Measurements from ENCODE around the gene EPM2AIP1. TPM values are rescaled to one million over a fixed set of nuclear protein-coding genes. Genes with fewer than 3 reads are reported as not detected.

EPM2AIP1 gene
- total and polyA plus RNA-seq, 9 of the 15 experiments (the other 6 are each of a cell fraction or from before 2014, with no cell fraction given): 6.7 to 44.8 (median 25.2) TPM

- TF ChIP-seq JUND (IDR thresholded peaks at IDR 0.05; ENCODE audit: borderline replicate concordance, low read depth, low read length) (no peak), JUND (tag; IDR thresholded peaks at IDR 0.05; ENCODE audit: borderline replicate concordance, low read depth, low read length) (no peak), CAMTA2 (CRISPR knock-in tag; conservative IDR thresholded peaks at IDR 0.05) (no peak), MEIS2 (IDR thresholded peaks at IDR 0.05; ENCODE audit: partially characterized antibody) (peak; percentile 42), TRIM24 (IDR thresholded peaks at IDR 0.05) (peak in 1 of 2 experiments; percentile 58; a peak in 1 of 4 replicates), CXXC5 (CRISPR knock-in tag; IDR thresholded peaks at IDR 0.05) (peak; percentile 32; the same call in 1 of the 2 replicates), ZNF584 (CRISPR knock-in tag; IDR thresholded peaks at IDR 0.05; ENCODE audit: low read depth) (peak; percentile 63; the same call in 1 of the 2 replicates), ZNF124 (CRISPR knock-in tag; IDR thresholded peaks at IDR 0.05) (no peak), PURB (CRISPR knock-in tag; IDR thresholded peaks at IDR 0.05; ENCODE audit: low read depth) (no peak), TFAM (CRISPR knock-in tag; conservative IDR thresholded peaks at IDR 0.05) (no peak)
Measured at GRCh38 chr3:37037352-37037751, 44.4 kb upstream of the EPM2AIP1 start (continued).

- peaks cover 3% of the 10 kb centered on the region for H3K9me3 ChIP-seq (replicated peaks; ENCODE audit: control insufficient read depth, insufficient read depth, low read depth, low read length)
- TF ChIP-seq YY1 (IDR thresholded peaks at IDR 0.05; ENCODE audit: borderline replicate concordance in 1 of 3, control insufficient read depth in 1 of 3, extremely low read depth in 1 of 3, insufficient read depth in 3 of 3, insufficient read length in 1 of 3, insufficient replicate concordance in 2 of 3, low read depth in 1 of 3, low read length in 2 of 3): no peak
- no peak for TF ChIP-seq ZKSCAN1 (IDR thresholded peaks at IDR 0.05; ENCODE audit: low read depth, low read length)
- no peak for TF ChIP-seq POLR2A (conservative IDR thresholded peaks at IDR 0.05)
- no peak for TF ChIP-seq ZNF764 (CRISPR knock-in tag; IDR thresholded peaks at IDR 0.05; ENCODE audit: low read depth)
- no peak for TF ChIP-seq FOXJ2 (tag; IDR thresholded peaks at IDR 0.05)
- no peak for TF ChIP-seq U2AF1 (optimal IDR thresholded peaks at IDR 0.05; ENCODE audit: low read depth, low read length)
- TF ChIP-seq ZNF165 (CRISPR knock-in tag; IDR thresholded peaks at IDR 0.05; ENCODE audit: borderline replicate concordance): no peak
- no peak for TF ChIP-seq ZNF140 (CRISPR knock-in tag; IDR thresholded peaks at IDR 0.05)
- TF ChIP-seq ZBTB2 (IDR thresholded peaks at IDR 0.05): no peak
- TF ChIP-seq SMARCE1 (IDR thresholded peaks at IDR 0.05): no peak
- no peak for TF ChIP-seq THRAP3 (IDR thresholded peaks at IDR 0.05; ENCODE audit: borderline replicate concordance)
- no peak for TF ChIP-seq MXD1 (CRISPR knock-in tag; IDR thresholded peaks at IDR 0.05; ENCODE audit: borderline replicate concordance, poor library complexity, severe bottlenecking)
- no peak for TF ChIP-seq TBL1XR1 (IDR thresholded peaks at IDR 0.05; ENCODE audit: low read length in 2 of 2)
- DNase-seq (ENCODE audit: extremely low read depth in 1 of 4, low spot score in 3 of 4) (no peak), FAIRE-seq (no peak), ATAC-seq (no peak)
- no peak overlapping the region for H2AFZ ChIP-seq (ENCODE audit: low read depth, low read length)
- H3K4me1 ChIP-seq (replicated peaks in 1 of 2; ENCODE audit: control insufficient read depth in 2 of 2, insufficient read depth in 2 of 2, low read length in 2 of 2): peaks cover 2 to 3% of the 10 kb centered on the region in 2 experiments; a peak in 3 of 5 replicates
- peaks cover 95% of the 10 kb centered on the region for H3K36me3 ChIP-seq (ENCODE audit: control insufficient read depth, insufficient read depth, low read length)
- in situ Hi-C loops (cut with MboI): no loop called here
- H3K9ac ChIP-seq (ENCODE audit: insufficient read depth in 1 of 2, low read depth in 2 of 2, low read length in 2 of 2): no peak overlapping the region
- H3K4me2 ChIP-seq (ENCODE audit: insufficient read depth, low read length): no peak overlapping the region
- no peaks in the 10 kb centered on the region for H3K79me2 ChIP-seq (ENCODE audit: control insufficient read depth, insufficient read depth, low read length)
- no peaks in the 10 kb centered on the region for H3K27me3 ChIP-seq (ENCODE audit: control insufficient read depth in 2 of 2, insufficient read depth in 2 of 2, low read length in 2 of 2)
- H4K20me1 ChIP-seq (replicated peaks; ENCODE audit: control insufficient read depth, insufficient read depth, low read length): no peaks in the 10 kb centered on the region
- WGBS (ENCODE audit: insufficient coverage, low coverage, missing lambda C conversion rate): 96% methylated on average over 10 of the region's 10 CpGs
- no peaks in the 10 kb centered on the region for H3K9me1 ChIP-seq (ENCODE audit: control insufficient read depth, insufficient read depth, low read length)
- ChIA-PET CTCF (ENCODE audit: low intra/inter-chr PET ratio) (no interaction called here), POLR2A (interaction anchor here (0.6 kb wide), 2 partner anchors 27 to 128 kb away, joined by 3 read pairs; no protein-coding TSS in a partner anchor)
- no peak overlapping the region for H3K4me3 ChIP-seq
- intact Hi-C loops (cut with micrococcal nuclease): no loop called here
- no TSS peak for BruUV-seq (replicated peaks)
- no peak overlapping the region for H3K27ac ChIP-seq (ENCODE audit: extremely low read depth, low read depth, low read length)
Measured at GRCh38 chr3:37032961-37033360, 40.0 kb upstream of the EPM2AIP1 start.
